ENCODE measurements around the gene OR10H4.
"Not testable (repeated sequence)": the region's sequence is repeated elsewhere in the genome, so short reads cannot be mapped to it uniquely, and the experiment has no call there.

The OR10H4 gene

DNA sequence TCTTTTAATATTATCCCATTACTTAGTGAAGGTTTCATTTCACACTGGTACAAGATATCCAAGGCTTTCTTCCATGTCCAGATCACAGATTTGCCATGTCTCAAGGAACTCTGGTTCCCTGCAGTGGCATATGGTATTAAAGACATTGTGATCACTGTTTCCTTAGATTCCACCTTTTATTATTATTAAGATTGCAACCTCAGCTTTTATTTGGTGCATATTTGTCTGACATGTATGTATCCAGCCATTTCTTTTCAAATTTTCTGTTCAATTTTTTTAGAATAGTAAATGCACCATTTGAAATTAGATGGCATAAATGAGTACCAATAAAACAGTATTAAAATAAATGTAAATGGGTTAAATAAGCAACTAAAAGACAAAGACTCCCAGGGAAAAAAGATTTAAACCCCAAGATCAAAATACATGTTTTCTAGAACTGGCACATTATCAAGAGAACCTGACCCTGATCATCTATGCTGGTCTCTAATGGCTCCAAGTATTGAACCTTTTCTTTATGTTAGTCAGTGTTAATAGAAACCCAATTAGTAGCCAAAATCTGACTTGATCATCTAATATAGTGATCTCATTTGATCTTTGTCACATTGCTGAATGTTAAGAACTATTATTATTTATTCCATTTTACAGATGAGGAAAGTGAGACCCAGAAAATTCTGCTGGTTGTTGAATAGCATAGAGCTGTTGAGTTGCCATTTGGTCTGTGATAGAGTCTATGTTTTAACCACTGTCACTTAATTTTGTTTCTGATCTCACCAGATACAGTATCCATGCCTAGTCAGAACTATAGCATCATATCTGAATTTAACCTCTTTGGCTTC lies at the start of gene OR10H4:
TSS of gene OR10H4 (plus strand) at position 786 of the 836 bp plus-strand sequence. CDS start at position 786, 0 bp downstream.
- DNase-seq: no peak

GRCh38 chr19:15899561-15899960 lies 49.2 kb upstream of the OR10H4 start:
- DNase-seq: not testable (repeated sequence)

- not testable (repeated sequence) for DNase-seq
These were observed 48.8 kb upstream of the OR10H4 start for GRCh38 chr19:15900032-15900431.

DNA sequence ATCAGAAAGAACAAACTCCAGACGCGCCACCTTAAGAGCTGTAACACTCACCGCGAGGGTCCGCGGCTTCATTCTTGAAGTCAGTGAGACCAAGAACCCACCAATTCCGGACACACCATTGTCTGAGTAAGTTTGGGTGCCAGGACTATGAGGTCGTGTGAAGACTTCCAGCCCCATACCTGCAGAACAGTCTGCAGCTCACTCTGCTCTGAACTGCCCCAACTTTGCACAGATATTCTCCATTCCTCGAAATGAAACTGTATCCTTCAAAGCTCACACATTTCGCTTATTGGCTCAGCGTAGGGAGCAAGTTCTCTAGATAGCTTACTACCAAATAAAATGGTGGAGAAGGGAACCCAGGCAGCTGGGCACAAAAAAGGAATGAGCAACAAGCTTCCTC lies 48.3 kb upstream of the OR10H4 start:
- no peak for DNase-seq

GRCh38 chr19:15902254-15902653 lies 46.6 kb upstream of the OR10H4 start:
- DNase-seq: no peak

GRCh38 chr19:15902898-15903297 lies 45.9 kb upstream of the OR10H4 start:
- not testable (repeated sequence) for DNase-seq

DNA sequence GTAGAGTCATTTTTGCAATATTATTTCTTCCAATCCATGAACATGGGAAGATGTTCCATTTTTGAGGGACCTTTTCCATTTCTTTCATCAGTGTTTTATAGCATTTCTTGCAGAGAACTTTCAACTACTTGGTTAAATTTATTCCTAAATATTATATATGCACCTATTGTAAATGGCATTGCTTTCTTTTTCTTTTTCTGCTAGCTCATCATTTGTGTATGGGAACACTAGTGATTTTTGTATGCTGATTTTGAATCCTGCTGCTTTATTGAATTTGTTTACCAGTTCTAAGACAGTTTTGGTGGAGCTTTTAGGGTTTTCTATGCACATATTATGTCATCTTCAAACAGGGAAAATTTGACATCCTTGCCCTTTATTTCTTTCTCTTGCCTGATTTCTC lies 43.8 kb upstream of the OR10H4 start:
- no peak for DNase-seq

- no peak for DNase-seq
These were observed 37.1 kb upstream of the OR10H4 start for GRCh38 chr19:15911599-15912235.

GRCh38 chr19:15913384-15913783 lies 35.4 kb upstream of the OR10H4 start:
- no peak for DNase-seq

GRCh38 chr19:15913830-15914229 lies 35.0 kb upstream of the OR10H4 start:
- no peak for DNase-seq

DNA sequence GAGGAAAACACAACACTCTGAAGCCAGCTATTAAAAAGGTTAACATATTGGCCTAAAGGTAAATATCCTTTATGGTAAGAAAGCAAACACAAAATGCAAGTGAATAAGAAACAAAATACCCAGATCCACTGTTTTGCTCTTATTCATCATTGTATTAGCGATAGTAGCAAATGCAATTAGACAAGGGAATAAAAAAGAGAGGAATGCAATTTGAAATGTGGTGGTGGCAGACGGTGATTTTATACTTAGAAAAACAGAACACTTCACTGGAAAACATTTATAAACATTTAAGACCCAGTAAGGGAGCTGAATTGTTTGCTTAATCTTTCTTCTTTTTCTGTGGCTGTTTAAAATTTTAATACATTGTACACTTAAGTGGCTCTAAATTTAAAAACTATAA lies 33.7 kb upstream of the OR10H4 start:
- DNase-seq: no peak

GRCh38 chr19:15919243-15919642 lies 29.6 kb upstream of the OR10H4 start:
- no peak for DNase-seq

DNA sequence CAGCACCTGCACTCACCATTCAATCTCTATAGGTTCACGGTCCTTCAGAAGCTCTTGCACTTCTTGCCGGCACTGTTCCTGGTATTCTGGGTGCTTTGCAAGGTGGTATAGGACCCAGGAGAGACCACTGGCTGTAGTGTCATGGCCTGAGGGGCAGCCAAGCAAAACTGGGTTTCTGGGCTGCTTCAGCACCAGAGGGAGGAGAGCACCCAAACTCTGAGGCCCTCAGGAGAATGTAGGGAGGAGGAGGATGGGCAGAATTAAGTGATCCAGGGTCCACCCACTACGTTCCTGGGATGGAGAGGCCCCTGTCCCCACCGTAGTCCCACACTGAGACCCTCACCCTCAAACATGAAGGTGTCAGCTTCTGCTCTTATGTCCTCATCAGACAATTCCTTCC lies 26.8 kb upstream of the OR10H4 start:
- no peak for DNase-seq

GRCh38 chr19:15923702-15924101 lies 25.1 kb upstream of the OR10H4 start:
- no peak for DNase-seq

- no peak for DNase-seq
These were observed 22.3 kb upstream of the OR10H4 start for GRCh38 chr19:15926484-15926883.

DNA sequence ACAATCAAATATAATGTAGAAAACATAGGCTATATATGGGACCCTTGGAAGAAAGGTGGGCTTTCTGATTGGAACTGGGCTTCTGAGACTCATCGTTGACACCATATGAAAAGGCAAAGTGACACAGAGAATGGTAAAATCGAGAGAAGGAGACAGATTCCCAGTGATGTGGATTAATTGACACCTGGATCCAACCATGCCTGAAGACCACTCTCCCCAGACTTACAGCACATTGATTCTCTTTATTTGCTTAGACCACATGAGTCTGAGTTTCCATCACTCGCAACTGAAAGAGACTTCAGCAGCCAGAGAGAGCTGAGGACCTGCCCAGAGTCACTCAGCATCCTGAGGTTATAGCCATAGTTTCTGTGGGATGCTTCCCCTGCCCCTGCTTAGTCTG lies 20.5 kb upstream of the OR10H4 start:
- DNase-seq: no peak

DNA sequence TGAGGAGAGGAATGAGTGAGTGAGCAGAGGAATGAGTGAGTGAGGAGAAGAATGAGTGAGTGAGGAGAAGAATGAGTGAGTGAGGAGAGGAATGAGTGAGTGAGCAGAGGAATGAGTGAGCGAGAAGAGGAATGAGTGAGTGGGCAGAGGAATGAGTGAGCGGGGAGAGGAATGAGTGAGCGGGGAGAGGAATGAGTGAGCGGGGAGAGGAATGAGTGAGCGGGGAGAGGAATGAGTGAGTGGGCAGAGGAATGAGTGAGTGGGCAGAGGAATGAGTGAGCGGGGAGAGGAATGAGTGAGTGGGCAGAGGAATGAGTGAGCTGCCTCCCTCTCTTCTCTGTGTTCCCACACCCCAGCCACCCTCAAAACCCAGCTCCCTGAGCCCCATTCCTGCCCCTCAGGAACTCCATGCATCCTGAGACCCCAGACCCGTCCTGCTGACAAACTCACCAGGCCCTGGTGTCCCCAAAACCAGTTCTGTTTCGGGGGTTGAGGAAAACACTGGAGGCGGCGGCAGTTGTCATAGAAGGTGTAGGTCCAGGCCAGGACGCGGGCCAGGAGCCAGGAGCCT lies 15.0 kb upstream of the OR10H4 start:
- DNase-seq: peak; percentile 34

DNA sequence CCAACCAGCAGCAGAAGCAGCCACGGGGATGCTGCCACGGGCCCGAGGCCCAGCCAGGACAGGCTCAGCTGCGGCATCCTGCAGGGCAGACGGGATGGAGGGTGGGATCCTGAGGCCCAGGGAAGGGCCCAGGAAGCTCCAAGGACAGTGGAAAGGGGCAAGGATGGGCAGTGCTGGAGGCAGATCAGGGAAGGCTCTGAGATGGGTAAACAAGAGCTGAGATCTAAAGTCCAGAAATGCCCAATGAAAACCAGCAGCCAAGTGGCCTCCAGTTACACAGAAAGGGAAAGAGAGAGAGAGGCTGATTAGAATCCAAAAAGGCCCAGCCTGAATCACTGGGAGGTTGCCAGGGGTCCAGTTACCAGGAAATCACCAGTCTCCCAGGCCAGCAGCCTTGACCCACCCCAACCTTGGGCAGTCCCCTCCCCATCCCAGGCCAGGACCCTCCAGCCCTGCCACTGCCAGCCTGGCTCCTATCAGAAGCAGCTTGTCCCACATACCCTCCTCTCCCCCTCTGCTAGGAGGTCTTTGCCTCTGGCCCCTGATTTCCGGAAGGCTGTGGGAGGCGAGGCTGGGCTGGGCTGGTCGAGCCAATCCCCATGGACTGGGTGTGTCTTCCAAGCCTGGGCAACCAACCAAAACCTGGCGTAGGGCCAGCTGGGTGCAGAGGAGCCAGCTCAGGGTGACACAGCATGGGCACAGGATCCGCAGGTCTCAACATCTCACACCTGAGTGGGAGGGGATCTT lies 14.3 kb upstream of the OR10H4 start, which contains the start of gene CYP4F11:
TSS of gene CYP4F11 (minus strand) at position 198 of the 747 bp plus-strand sequence. CDS start at position 77, 121 bp downstream.
- no peak for DNase-seq

GRCh38 chr19:15935167-15935702 lies 13.6 kb upstream of the OR10H4 start:
- no peak for DNase-seq

- no peak for DNase-seq
These were observed 12.6 kb upstream of the OR10H4 start for GRCh38 chr19:15936173-15936572.

DNA sequence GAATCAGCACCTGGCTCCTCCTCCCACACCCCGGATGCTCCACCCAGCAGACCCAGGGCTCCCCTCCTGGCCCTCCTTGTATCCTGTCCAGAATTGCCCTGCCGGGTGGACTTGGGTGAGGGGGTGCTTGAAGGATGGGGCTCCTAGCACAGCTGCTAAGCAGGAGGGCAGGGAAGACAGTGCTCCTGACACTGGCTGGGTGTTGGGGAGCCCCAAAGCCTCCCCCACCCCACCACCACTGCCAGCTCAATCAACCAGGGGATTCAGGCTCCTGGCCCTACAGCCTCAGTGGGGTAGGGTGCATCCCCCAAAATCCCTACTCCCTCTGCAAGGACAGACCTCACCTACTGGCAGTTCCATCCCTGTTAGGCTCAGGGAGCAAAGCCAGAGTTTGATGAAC lies 11.9 kb upstream of the OR10H4 start:
- no peak for DNase-seq

- no peak for DNase-seq
These were observed 11.0 kb upstream of the OR10H4 start for GRCh38 chr19:15937771-15938170.

- DNase-seq: no peak
These were observed 4.4 kb upstream of the OR10H4 start for GRCh38 chr19:15944401-15944800.

Measured in activated naive CD4-positive, alpha-beta T cell treated with anti-CD3 and anti-CD28 coated beads, Interleukin-2, amount 50 U/mL, for 16 hours (primary cell).